ENCODE data around the gene STXBP2. TPM values are rescaled to one million over a fixed set of nuclear protein-coding genes. Genes with fewer than 3 reads are reported as not detected.

The STXBP2 gene
- total RNA-seq, 1 donor from 2014 or later: 32.8 TPM

DNA sequence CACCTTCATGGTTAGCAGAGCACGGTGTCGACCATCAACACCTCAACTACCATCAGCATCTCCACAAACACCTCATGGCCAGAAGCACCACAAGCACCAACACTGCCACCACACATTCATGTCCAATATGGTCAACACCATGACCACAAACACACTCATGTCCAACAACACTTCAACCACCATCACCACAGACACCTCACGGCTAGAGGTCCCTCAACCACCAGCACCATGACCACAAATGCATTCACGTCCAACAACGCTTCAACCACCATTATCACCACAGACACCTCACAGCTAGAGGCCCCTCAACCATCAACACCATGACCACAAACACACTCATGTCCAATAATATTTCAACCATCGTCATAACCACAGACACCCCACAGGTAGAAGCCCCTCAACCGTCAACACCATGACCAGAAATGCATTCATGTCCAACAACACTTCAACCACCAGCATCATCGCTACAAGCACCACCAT, 53.9 kb downstream of the STXBP2 start:
- DNase-seq: no peak
- Mint-ChIP-seq H3K9me3 (ENCODE audit: unreplicated experiment) (peaks cover 2% of the 10 kb centered on the region), H3K36me3 (ENCODE audit: unreplicated experiment) (no peaks in the 10 kb centered on the region), H3K4me1 (ENCODE audit: low read depth, unreplicated experiment) (no peaks in the 10 kb centered on the region), H3K27me3 (ENCODE audit: unreplicated experiment) (peaks cover 2% of the 10 kb centered on the region), H3K27ac (ENCODE audit: unreplicated experiment) (no peak overlapping the region), H3K4me3 (ENCODE audit: unreplicated experiment) (no peak overlapping the region)
- TF ChIP-seq, protein P1, sequence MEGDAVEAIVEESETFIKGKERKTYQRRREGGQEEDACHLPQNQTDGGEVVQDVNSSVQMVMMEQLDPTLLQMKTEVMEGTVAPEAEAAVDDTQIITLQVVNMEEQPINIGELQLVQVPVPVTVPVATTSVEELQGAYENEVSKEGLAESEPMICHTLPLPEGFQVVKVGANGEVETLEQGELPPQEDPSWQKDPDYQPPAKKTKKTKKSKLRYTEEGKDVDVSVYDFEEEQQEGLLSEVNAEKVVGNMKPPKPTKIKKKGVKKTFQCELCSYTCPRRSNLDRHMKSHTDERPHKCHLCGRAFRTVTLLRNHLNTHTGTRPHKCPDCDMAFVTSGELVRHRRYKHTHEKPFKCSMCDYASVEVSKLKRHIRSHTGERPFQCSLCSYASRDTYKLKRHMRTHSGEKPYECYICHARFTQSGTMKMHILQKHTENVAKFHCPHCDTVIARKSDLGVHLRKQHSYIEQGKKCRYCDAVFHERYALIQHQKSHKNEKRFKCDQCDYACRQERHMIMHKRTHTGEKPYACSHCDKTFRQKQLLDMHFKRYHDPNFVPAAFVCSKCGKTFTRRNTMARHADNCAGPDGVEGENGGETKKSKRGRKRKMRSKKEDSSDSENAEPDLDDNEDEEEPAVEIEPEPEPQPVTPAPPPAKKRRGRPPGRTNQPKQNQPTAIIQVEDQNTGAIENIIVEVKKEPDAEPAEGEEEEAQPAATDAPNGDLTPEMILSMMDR (IDR thresholded peaks at IDR 0.05; ENCODE audit: partially characterized antibody, unreplicated experiment): no peak

DNA sequence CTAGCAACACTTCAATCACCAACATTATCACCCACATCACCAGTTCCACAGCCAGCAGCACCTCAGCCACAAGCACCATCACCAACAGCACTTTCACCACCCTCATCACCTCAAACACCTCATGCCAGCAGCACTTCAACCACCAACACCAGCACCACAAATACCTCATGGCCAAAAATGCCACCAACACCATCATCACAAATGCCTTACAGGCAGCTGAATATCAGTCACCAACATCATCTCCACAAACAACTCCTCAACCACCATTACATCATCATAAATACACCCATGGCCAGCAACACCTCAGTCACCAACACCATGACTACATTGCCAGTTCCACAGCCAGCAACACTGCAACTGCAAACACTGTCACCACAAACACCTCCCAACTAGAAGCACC, 54.6 kb downstream of the STXBP2 start:
- Mint-ChIP-seq H3K9me3 (ENCODE audit: unreplicated experiment) (peaks cover 2% of the 10 kb centered on the region), H3K4me1 (ENCODE audit: low read depth, unreplicated experiment) (peaks cover under 1% of the 10 kb centered on the region), H3K27me3 (ENCODE audit: unreplicated experiment) (no peaks in the 10 kb centered on the region), H3K27ac (ENCODE audit: unreplicated experiment) (no peak overlapping the region), H3K36me3 (ENCODE audit: unreplicated experiment) (no peaks in the 10 kb centered on the region), H3K4me3 (ENCODE audit: unreplicated experiment) (no peak overlapping the region)
- TF ChIP-seq, protein P1 (IDR thresholded peaks at IDR 0.05; ENCODE audit: partially characterized antibody, unreplicated experiment): no peak
- no peak for DNase-seq

DNA sequence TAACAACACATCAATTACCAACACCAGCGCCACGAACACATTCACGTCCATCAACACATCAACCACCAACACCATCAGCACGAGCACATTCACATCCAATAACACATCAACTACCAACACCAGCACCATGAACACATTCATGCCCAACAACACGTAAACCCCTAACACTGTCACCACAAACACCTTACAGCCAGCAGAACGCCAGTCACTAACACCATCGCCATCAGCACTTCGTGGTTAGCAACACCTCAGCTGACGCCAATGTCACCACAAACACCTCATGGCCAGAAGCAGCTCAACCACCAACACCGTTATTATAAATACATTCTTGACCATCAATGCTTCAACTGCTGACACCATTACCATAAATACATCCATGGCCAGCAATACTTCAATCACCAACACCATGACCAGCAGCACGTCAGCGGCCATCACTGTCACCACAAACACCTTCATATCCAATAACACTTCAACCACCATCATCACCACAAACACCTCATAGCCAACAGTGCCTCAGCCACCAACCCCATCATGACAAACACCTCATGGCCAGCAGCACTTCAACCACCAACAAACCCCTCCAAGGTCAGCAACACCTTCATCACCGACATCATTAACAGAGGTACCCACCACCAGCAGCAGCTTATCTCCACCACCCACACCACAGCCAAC, 55.6 kb downstream of the STXBP2 start:
- Mint-ChIP-seq H3K9me3 (ENCODE audit: unreplicated experiment) (no peaks in the 10 kb centered on the region), H3K4me1 (ENCODE audit: low read depth, unreplicated experiment) (peaks cover 2% of the 10 kb centered on the region), H3K27me3 (ENCODE audit: unreplicated experiment) (no peaks in the 10 kb centered on the region), H3K4me3 (ENCODE audit: unreplicated experiment) (no peak overlapping the region), H3K27ac (ENCODE audit: unreplicated experiment) (no peak overlapping the region), H3K36me3 (ENCODE audit: unreplicated experiment) (no peaks in the 10 kb centered on the region)
- no peak for DNase-seq
- TF ChIP-seq, protein P1 (IDR thresholded peaks at IDR 0.05; ENCODE audit: partially characterized antibody, unreplicated experiment): no peak

DNA sequence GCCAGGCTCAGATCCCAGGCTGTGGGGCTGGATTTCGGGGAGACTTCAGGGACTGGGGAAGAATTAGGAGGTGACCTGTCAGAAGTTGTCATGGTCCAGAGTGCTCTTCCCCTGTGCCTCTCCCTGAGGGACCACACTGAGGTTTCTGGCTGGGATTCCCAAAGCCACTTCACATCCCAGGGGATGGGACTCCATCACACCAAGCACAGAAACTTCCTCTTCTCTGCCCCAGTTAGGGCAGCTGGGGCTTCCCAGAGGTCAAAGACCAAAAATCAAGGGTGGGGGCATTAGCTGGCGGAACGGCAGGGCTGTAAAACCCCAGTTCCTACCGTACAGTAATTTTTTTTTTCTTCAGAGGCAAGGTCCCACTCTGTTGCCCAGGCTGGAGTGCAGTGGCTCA, 57.6 kb downstream of the STXBP2 start:
- TF ChIP-seq, protein P1 (IDR thresholded peaks at IDR 0.05; ENCODE audit: partially characterized antibody, unreplicated experiment): no peak
- Mint-ChIP-seq H3K4me3 (ENCODE audit: unreplicated experiment) (no peak overlapping the region), H3K36me3 (ENCODE audit: unreplicated experiment) (no peaks in the 10 kb centered on the region), H3K27ac (ENCODE audit: unreplicated experiment) (no peak overlapping the region), H3K9me3 (ENCODE audit: unreplicated experiment) (no peaks in the 10 kb centered on the region), H3K4me1 (ENCODE audit: low read depth, unreplicated experiment) (peaks cover 2% of the 10 kb centered on the region), H3K27me3 (ENCODE audit: unreplicated experiment) (peaks cover 1% of the 10 kb centered on the region)
- DNase-seq: no peak

Small RNA genes lying within 50 kb of the gene (microRNA-seq; reads per million reads assigned to microRNA genes)
- gene MIR6792 (ENCODE audit: unreplicated experiment): 4.1 reads per million, percentile 28 among the genes with 10 or more reads in this experiment

Other genes with a start within 250 kb of the STXBP2 start
- gene PEX11G, start 148.1 kb upstream of the STXBP2 start, total RNA-seq (ENCODE audit: unreplicated experiment): 2.6 TPM
- gene ZNF358, start 121.0 kb upstream of the STXBP2 start, total RNA-seq (ENCODE audit: unreplicated experiment): 148 TPM
- 39.8 TPM for gene MCOLN1, start 114.5 kb upstream of the STXBP2 start, total RNA-seq (ENCODE audit: unreplicated experiment)
- 82.0 TPM for gene PNPLA6, start 101.4 kb upstream of the STXBP2 start, total RNA-seq (ENCODE audit: unreplicated experiment)
- gene CAMSAP3, start 41.2 kb upstream of the STXBP2 start, total RNA-seq (ENCODE audit: unreplicated experiment): 47.6 TPM
- 32.8 TPM for gene XAB2, start 7.6 kb upstream of the STXBP2 start, total RNA-seq (ENCODE audit: unreplicated experiment)
- 186 TPM for gene PET100, start 7.3 kb upstream of the STXBP2 start, total RNA-seq (ENCODE audit: unreplicated experiment)
- not detected for gene PCP2, start 3.4 kb upstream of the STXBP2 start, total RNA-seq (ENCODE audit: unreplicated experiment)
- gene RETN, start 31.9 kb downstream of the STXBP2 start, total RNA-seq (ENCODE audit: unreplicated experiment): not detected
- not detected for gene MCEMP1, start 40.0 kb downstream of the STXBP2 start, total RNA-seq (ENCODE audit: unreplicated experiment)
- 142 TPM for gene TRAPPC5, start 43.7 kb downstream of the STXBP2 start, total RNA-seq (ENCODE audit: unreplicated experiment)
- gene FCER2, start 65.0 kb downstream of the STXBP2 start, total RNA-seq (ENCODE audit: unreplicated experiment): not detected
- 14.8 TPM for gene CLEC4G, start 95.0 kb downstream of the STXBP2 start, total RNA-seq (ENCODE audit: unreplicated experiment)
- gene CD209, start 110.4 kb downstream of the STXBP2 start, total RNA-seq (ENCODE audit: unreplicated experiment): not detected
- gene CLEC4M, start 126.1 kb downstream of the STXBP2 start, total RNA-seq (ENCODE audit: unreplicated experiment): not detected
- gene EVI5L, start 193.1 kb downstream of the STXBP2 start, total RNA-seq (ENCODE audit: unreplicated experiment): 36.4 TPM
- 37.4 TPM for gene PRR36, start 237.3 kb downstream of the STXBP2 start, total RNA-seq (ENCODE audit: unreplicated experiment)

Data from glutamatergic neuron (in vitro differentiated cells).